Sigmoid colon (tissue), 7 donors: ENCODE data around the gene ATP5F1E. TPM values are rescaled to one million over a fixed set of nuclear protein-coding genes. Genes with fewer than 3 reads are reported as not detected.
A peak's percentile ranks its signal among the peaks of the same experiment; 100 is the strongest.

Experiments
- DNase-seq: peaks from one replicate; pipeline ENCODE4 v3.0.0-alpha.2; 2019
- H3K27ac ChIP-seq, 4 donors: fragments of 200-600 bp; sonication (generic); one replicate each; pipeline ENCODE4 v1.5.1; 2016 to 2019; ENCODE audit warnings: mild to moderate bottlenecking in 1 of 4
- H3K27me3 ChIP-seq, 3 donors: fragments of 200-600 bp; sonication (generic); one replicate each; pipeline ENCODE4 v1.5.1; 2019; ENCODE audit warnings: mild to moderate bottlenecking in 1 of 3
- H3K36me3 ChIP-seq, 4 donors: fragments of 200-600 bp; sonication (generic); one replicate each; pipeline ENCODE4 v1.5.1; 2016 to 2019
- H3K4me1 ChIP-seq, 4 donors: fragments of 200-600 bp; sonication (generic); one replicate each; pipeline ENCODE4 v1.5.1; 2017 to 2019
- H3K4me3 ChIP-seq, 4 donors: fragments of 200-600 bp; sonication (generic); one replicate each; pipeline ENCODE4 v1.5.1; 2017 to 2019; ENCODE audit warnings: mild to moderate bottlenecking in 2 of 4, moderate library complexity in 1 of 4
- H3K9me3 ChIP-seq, 4 donors: fragments of 200-600 bp in 3 of 4; sonication (generic) in 3 of 4; one replicate each; pipeline versions ENCODE4 v1.5.1 to v1.6.1; 2013 to 2019
- EP300 ChIP-seq, 4 donors: sonication (generic); formaldehyde crosslinking; IDR thresholded peaks; one replicate each; pipeline ENCODE4 v1.6.1; 2017; ENCODE audit warnings: antibody characterized with exemption in 4 of 4
- POLR2A ChIP-seq, 2 donors: fragments of 450-650 bp; IDR thresholded peaks; one replicate each; pipeline ENCODE4 v1.6.1; 2016; ENCODE audit warnings: antibody characterized with exemption in 2 of 2, mild to moderate bottlenecking in 2 of 2, moderate library complexity in 2 of 2
- POLR2AphosphoS5 ChIP-seq, 4 donors: sonication (generic); formaldehyde crosslinking; IDR thresholded peaks; one replicate each; pipeline ENCODE4 v1.6.1; 2017; ENCODE audit warnings: antibody characterized with exemption in 4 of 4
- WGBS, 2 donors: extraction: QIAGEN DNeasy Blood & Tissue Kit; methylation state at CpG; one replicate each; pipeline ENCODE4 v1.1.7; 2013; 5-methylcytosine and 5-hydroxymethylcytosine counted together
- intact Hi-C: fragments of 100-400 bp; cut with DNase I; formaldehyde crosslinking; loops from one replicate; pipeline ENCODE4 v1.15.1; 2023
- polyA plus RNA-seq, 3 donors: library from polyadenylated mRNA; stranded (reverse); fragments of 200-250 nt; gene quantifications; one replicate each; pipeline ENCODE4 v1.2.3, GENCODE V29; 2013
- total RNA-seq, 4 donors: library from RNA; depleted of rRNA; stranded (reverse); fragments of >200 nt; gene quantifications; one replicate each; pipeline ENCODE4 v1.1.0, GENCODE V29; 2016
- TF ChIP-seq, protein P1 (sequence below), 4 experiments: fragments of 450-650 bp in 3 of 4; fragments of 200-600 bp in 1 of 4; IDR thresholded peaks; one replicate each; pipeline ENCODE4 v1.5.1; 2016 to 2019; ENCODE audit warnings: antibody characterized with exemption in 4 of 4, mild to moderate bottlenecking in 3 of 4, moderate library complexity in 2 of 4
- donor health status: healthy with polysubstance abuse.
- donor health status: Bipolar disorder and iron deficiency.
- donor health status: healthy.

The ATP5F1E gene
- total and polyA plus RNA-seq, 7 donors: 28.5 to 110 (median 57.4) TPM

- H3K4me3 ChIP-seq: no peak overlapping the region
- 93% methylated on average over 9 of the region's 9 CpGs for WGBS, 2 donors
- peaks cover 0 to 26% (median 16%) of the 10 kb centered on the region in 4 donors for H3K4me1 ChIP-seq
- H3K9me3 ChIP-seq: no peaks in the 10 kb centered on the region
- no peaks in the 10 kb centered on the region for H3K27me3 ChIP-seq
- intact Hi-C loops: no loop called here
- H3K36me3 ChIP-seq: peaks cover 36 to 72% (median 59%) of the 10 kb centered on the region in 4 donors
- TF ChIP-seq, protein P1, sequence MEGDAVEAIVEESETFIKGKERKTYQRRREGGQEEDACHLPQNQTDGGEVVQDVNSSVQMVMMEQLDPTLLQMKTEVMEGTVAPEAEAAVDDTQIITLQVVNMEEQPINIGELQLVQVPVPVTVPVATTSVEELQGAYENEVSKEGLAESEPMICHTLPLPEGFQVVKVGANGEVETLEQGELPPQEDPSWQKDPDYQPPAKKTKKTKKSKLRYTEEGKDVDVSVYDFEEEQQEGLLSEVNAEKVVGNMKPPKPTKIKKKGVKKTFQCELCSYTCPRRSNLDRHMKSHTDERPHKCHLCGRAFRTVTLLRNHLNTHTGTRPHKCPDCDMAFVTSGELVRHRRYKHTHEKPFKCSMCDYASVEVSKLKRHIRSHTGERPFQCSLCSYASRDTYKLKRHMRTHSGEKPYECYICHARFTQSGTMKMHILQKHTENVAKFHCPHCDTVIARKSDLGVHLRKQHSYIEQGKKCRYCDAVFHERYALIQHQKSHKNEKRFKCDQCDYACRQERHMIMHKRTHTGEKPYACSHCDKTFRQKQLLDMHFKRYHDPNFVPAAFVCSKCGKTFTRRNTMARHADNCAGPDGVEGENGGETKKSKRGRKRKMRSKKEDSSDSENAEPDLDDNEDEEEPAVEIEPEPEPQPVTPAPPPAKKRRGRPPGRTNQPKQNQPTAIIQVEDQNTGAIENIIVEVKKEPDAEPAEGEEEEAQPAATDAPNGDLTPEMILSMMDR (IDR thresholded peaks at IDR 0.05): no peak
- TF ChIP-seq POLR2A (IDR thresholded peaks at IDR 0.05) (no peak), EP300 (IDR thresholded peaks at IDR 0.05) (no peak), POLR2AphosphoS5 (IDR thresholded peaks at IDR 0.05) (no peak)
- DNase-seq: peak; percentile 39
- no peak overlapping the region for H3K27ac ChIP-seq
Observed at GRCh38 chr20:58987790-58988564, 44.2 kb downstream of the ATP5F1E start.

- peaks cover 36 to 62% (median 51%) of the 10 kb centered on the region in 4 donors for H3K36me3 ChIP-seq
- peak; percentile 59 for DNase-seq
- TF ChIP-seq POLR2A (IDR thresholded peaks at IDR 0.05) (no peak), POLR2AphosphoS5 (IDR thresholded peaks at IDR 0.05) (no peak), EP300 (IDR thresholded peaks at IDR 0.05) (no peak)
- TF ChIP-seq, protein P1 (IDR thresholded peaks at IDR 0.05): no peak
- H3K4me1 ChIP-seq: peaks cover 0 to 36% (median 24%) of the 10 kb centered on the region in 4 donors
- no peaks in the 10 kb centered on the region for H3K9me3 ChIP-seq
- 83 to 85% methylated on average over 8 of the region's 8 CpGs for WGBS, 2 donors
- H3K27ac ChIP-seq: no peak overlapping the region
- H3K27me3 ChIP-seq: no peaks in the 10 kb centered on the region
- no peak overlapping the region for H3K4me3 ChIP-seq
- intact Hi-C loops: no loop called here
Observed at GRCh38 chr20:58986968-58987517, 45.1 kb downstream of the ATP5F1E start.

DNA sequence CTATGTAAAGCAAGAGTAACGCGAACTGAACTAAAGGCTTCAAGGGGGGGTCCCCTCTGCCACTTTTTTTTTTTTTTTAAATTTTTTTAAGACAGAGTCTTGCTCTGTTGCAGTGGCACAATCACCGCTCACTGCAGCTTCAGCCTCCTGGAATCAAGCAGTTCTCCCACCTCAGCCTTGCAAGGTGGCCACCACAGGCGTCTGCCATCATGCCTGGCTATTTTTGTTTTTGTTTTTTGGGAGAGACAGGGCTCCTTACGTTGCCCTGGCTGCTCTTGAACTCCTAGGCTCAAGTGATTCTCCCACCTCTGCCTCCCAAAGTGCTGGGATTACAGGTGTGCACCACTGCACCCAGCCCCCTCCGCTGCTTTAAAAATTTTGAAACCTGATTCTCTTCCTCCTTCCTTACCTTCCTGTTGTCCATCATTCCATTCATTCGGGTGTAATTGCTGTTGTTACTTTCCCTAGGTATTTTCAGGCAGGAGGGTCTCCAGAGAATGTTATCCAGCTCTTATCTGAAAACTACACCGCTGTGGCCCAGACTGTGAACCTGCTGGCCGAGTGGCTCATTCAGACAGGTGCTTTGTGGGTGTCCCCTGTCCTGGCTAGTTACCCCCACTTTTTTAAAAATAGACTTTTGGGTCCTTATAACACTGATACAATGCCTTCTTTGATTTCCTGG, 45.7 kb downstream of the ATP5F1E start:
- Histone ChIP-seq H3K36me3 (peaks cover 36 to 56% (median 45%) of the 10 kb centered on the region in 4 donors), H3K4me1 (peaks cover 0 to 38% (median 28%) of the 10 kb centered on the region in 4 donors), H3K27ac (no peak overlapping the region), H3K4me3 (no peak overlapping the region), H3K9me3 (no peaks in the 10 kb centered on the region), H3K27me3 (no peaks in the 10 kb centered on the region)
- TF ChIP-seq POLR2AphosphoS5 (IDR thresholded peaks at IDR 0.05) (no peak), EP300 (IDR thresholded peaks at IDR 0.05) (no peak), POLR2A (IDR thresholded peaks at IDR 0.05) (no peak)
- TF ChIP-seq, protein P1 (IDR thresholded peaks at IDR 0.05): no peak
- WGBS, 2 donors: 84 to 87% methylated on average over 9 of the region's 9 CpGs
- DNase-seq: peak; percentile 21
- intact Hi-C loops: no loop called here

- 80 to 83% methylated on average over 5 of the region's 5 CpGs for WGBS, 2 donors
- H3K4me3 ChIP-seq: no peak overlapping the region
- TF ChIP-seq EP300 (IDR thresholded peaks at IDR 0.05) (no peak), POLR2A (IDR thresholded peaks at IDR 0.05) (no peak), POLR2AphosphoS5 (IDR thresholded peaks at IDR 0.05) (no peak)
- TF ChIP-seq, protein P1 (IDR thresholded peaks at IDR 0.05): no peak
- H3K36me3 ChIP-seq: peaks cover 28 to 48% (median 38%) of the 10 kb centered on the region in 4 donors
- peaks cover 0 to 38% (median 29%) of the 10 kb centered on the region in 4 donors for H3K4me1 ChIP-seq
- peak; percentile 61 for DNase-seq
- peak overlapping the region in 1 of 4 donors; percentile 18 for H3K27ac ChIP-seq
- no peaks in the 10 kb centered on the region for H3K9me3 ChIP-seq
- intact Hi-C loops: no loop called here
- H3K27me3 ChIP-seq: no peaks in the 10 kb centered on the region
Observed at GRCh38 chr20:58985656-58986055, 46.5 kb downstream of the ATP5F1E start.
